Activated CD4-positive, alpha-beta T cell treated with anti-CD3 and anti-CD28 coated beads, Interleukin-2, amount 50 U/mL, for 4 hours (primary cell): Measurements from ENCODE around the gene RALGAPA1.
"Not testable (repeated sequence)": the region's sequence is repeated elsewhere in the genome, so short reads cannot be mapped to it uniquely, and the experiment has no call there.

Source experiments
- DNase-seq, 2 experiments: peaks; one replicate each; pipeline ENCODE4 v3.0.0-alpha.2; 2020

RALGAPA1 gene

GRCh38 chr14:35619461-35619860 lies 189.6 kb downstream of the RALGAPA1 start:
- not testable (repeated sequence) for DNase-seq

- DNase-seq = no peak
Observed at GRCh38 chr14:35617500-35617899, 191.6 kb downstream of the RALGAPA1 start.

GRCh38 chr14:35607380-35607779 lies 201.7 kb downstream of the RALGAPA1 start:
- no peak for DNase-seq

GRCh38 chr14:35600253-35600652 lies 208.8 kb downstream of the RALGAPA1 start:
- no peak for DNase-seq

GRCh38 chr14:35594616-35595015 lies 214.5 kb downstream of the RALGAPA1 start:
- no peak for DNase-seq

GRCh38 chr14:35587373-35587772 lies 221.7 kb downstream of the RALGAPA1 start:
- DNase-seq = not testable (repeated sequence)

GRCh38 chr14:35578639-35579038 lies 230.5 kb downstream of the RALGAPA1 start:
- no peak for DNase-seq

GRCh38 chr14:35578135-35578534 lies 231.0 kb downstream of the RALGAPA1 start:
- DNase-seq = no peak

- DNase-seq = no peak
Observed at GRCh38 chr14:35576856-35577255, 232.2 kb downstream of the RALGAPA1 start.

GRCh38 chr14:35576260-35576659 lies 232.8 kb downstream of the RALGAPA1 start:
- DNase-seq = no peak

- no peak for DNase-seq
Observed at GRCh38 chr14:35573911-35574310, 235.2 kb downstream of the RALGAPA1 start.

GRCh38 chr14:35571598-35571997 lies 237.5 kb downstream of the RALGAPA1 start:
- no peak for DNase-seq

GRCh38 chr14:35565871-35566464 lies 243.1 kb downstream of the RALGAPA1 start:
- no peak for DNase-seq

GRCh38 chr14:35558680-35559079 lies 250.4 kb downstream of the RALGAPA1 start:
- DNase-seq = no peak

GRCh38 chr14:35557221-35557747 lies 251.8 kb downstream of the RALGAPA1 start:
- no peak for DNase-seq

GRCh38 chr14:35556548-35556947 lies 252.5 kb downstream of the RALGAPA1 start:
- no peak for DNase-seq

- DNase-seq = no peak
Observed at GRCh38 chr14:35553808-35554207, 255.3 kb downstream of the RALGAPA1 start.

GRCh38 chr14:35551081-35551480 lies 258.0 kb downstream of the RALGAPA1 start:
- no peak for DNase-seq

- no peak for DNase-seq
Observed at GRCh38 chr14:35549551-35549950, 259.5 kb downstream of the RALGAPA1 start.

GRCh38 chr14:35543006-35543405 lies 266.1 kb downstream of the RALGAPA1 start:
- no peak for DNase-seq

- DNase-seq = no peak
Observed at GRCh38 chr14:35539969-35540368, 269.1 kb downstream of the RALGAPA1 start.

GRCh38 chr14:35535483-35536112 lies 273.5 kb downstream of the RALGAPA1 start:
- no peak for DNase-seq

- DNase-seq = peak; percentile 36 to 38
Observed at GRCh38 chr14:35534873-35535482, 274.1 kb downstream of the RALGAPA1 start.

GRCh38 chr14:35534208-35534872 lies 274.8 kb downstream of the RALGAPA1 start:
- DNase-seq = no peak
